ENCODE results near the gene TMEM126A. TPM values are rescaled to one million over a fixed set of nuclear protein-coding genes. Genes with fewer than 3 reads are reported as not detected.

The TMEM126A gene
- total and polyA plus RNA-seq, 4 donors, result 9.3 to 39.1 (median 23.3) TPM

DNA sequence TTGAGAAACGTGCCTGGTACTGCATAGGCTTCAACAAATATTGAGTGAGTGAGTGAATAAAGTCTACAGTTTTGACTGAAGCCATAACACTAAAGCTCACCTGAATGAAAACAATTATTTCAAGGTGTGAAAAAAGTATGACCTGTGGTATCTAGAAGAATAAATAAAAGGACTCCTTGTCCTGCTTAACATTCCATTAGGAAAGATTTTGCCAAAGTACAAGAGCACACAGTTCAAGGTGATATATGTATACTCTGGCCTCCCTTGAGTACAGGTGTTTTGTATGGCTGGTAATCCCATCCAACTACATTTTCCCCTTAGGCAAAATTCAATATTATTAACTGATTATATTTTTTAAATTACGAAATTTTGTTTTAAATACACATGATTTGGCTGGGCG is 18.9 kb downstream of the TMEM126A start:
- Histone ChIP-seq H3K9ac (ENCODE audit: low read depth in 1 of 2, low read length in 2 of 2) (no peak overlapping the region), H3K4me1 (ENCODE audit: control insufficient read depth in 4 of 4, insufficient read depth in 4 of 4, low read length in 3 of 4) (peaks cover 0 to 30% (median 16%) of the 10 kb centered on the region in 4 donors), H3K4me3 (ENCODE audit: low read depth in 1 of 3, low read length in 3 of 3) (no peak overlapping the region), H3K27ac (ENCODE audit: low read depth in 1 of 2, low read length in 2 of 2) (no peak overlapping the region), H3K36me3 (ENCODE audit: control insufficient read depth in 4 of 4, insufficient read depth in 3 of 4, low read depth in 1 of 4, low read length in 3 of 4) (no peaks in the 10 kb centered on the region), H3K27me3 (ENCODE audit: control insufficient read depth in 4 of 4, insufficient read depth in 4 of 4, low read length in 3 of 4) (no peaks in the 10 kb centered on the region), H3K9me3 (ENCODE audit: control insufficient read depth in 4 of 4, low read length in 3 of 4) (no peaks in the 10 kb centered on the region)
- 88% methylated on average over 3 of the region's 3 CpGs for WGBS
- no peak for DNase-seq (ENCODE audit: low spot score)
- TF ChIP-seq SP1 (IDR thresholded peaks at IDR 0.05) (no peak), TAF1 (conservative IDR thresholded peaks at IDR 0.05) (no peak), RXRA (IDR thresholded peaks at IDR 0.05) (no peak), YY1 (IDR thresholded peaks at IDR 0.05) (no peak), HNF4A (conservative IDR thresholded peaks at IDR 0.05) (no peak), EGR1 (IDR thresholded peaks at IDR 0.05; ENCODE audit: low read depth in 2 of 2) (no peak), FOXA1 (IDR thresholded peaks at IDR 0.05) (no peak), FOXA2 (IDR thresholded peaks at IDR 0.05) (no peak), GABPA (IDR thresholded peaks at IDR 0.05 in 1 of 2, conservative IDR thresholded peaks at IDR 0.05 in 1 of 2) (no peak), JUND (IDR thresholded peaks at IDR 0.05) (no peak), HNF4G (IDR thresholded peaks at IDR 0.05) (no peak), RAD21 (IDR thresholded peaks at IDR 0.05) (no peak), NR2F2 (IDR thresholded peaks at IDR 0.05) (no peak)
- TF ChIP-seq, protein P1, sequence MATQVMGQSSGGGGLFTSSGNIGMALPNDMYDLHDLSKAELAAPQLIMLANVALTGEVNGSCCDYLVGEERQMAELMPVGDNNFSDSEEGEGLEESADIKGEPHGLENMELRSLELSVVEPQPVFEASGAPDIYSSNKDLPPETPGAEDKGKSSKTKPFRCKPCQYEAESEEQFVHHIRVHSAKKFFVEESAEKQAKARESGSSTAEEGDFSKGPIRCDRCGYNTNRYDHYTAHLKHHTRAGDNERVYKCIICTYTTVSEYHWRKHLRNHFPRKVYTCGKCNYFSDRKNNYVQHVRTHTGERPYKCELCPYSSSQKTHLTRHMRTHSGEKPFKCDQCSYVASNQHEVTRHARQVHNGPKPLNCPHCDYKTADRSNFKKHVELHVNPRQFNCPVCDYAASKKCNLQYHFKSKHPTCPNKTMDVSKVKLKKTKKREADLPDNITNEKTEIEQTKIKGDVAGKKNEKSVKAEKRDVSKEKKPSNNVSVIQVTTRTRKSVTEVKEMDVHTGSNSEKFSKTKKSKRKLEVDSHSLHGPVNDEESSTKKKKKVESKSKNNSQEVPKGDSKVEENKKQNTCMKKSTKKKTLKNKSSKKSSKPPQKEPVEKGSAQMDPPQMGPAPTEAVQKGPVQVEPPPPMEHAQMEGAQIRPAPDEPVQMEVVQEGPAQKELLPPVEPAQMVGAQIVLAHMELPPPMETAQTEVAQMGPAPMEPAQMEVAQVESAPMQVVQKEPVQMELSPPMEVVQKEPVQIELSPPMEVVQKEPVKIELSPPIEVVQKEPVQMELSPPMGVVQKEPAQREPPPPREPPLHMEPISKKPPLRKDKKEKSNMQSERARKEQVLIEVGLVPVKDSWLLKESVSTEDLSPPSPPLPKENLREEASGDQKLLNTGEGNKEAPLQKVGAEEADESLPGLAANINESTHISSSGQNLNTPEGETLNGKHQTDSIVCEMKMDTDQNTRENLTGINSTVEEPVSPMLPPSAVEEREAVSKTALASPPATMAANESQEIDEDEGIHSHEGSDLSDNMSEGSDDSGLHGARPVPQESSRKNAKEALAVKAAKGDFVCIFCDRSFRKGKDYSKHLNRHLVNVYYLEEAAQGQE (IDR thresholded peaks at IDR 0.05), result no peak
- TF ChIP-seq, protein P2, sequence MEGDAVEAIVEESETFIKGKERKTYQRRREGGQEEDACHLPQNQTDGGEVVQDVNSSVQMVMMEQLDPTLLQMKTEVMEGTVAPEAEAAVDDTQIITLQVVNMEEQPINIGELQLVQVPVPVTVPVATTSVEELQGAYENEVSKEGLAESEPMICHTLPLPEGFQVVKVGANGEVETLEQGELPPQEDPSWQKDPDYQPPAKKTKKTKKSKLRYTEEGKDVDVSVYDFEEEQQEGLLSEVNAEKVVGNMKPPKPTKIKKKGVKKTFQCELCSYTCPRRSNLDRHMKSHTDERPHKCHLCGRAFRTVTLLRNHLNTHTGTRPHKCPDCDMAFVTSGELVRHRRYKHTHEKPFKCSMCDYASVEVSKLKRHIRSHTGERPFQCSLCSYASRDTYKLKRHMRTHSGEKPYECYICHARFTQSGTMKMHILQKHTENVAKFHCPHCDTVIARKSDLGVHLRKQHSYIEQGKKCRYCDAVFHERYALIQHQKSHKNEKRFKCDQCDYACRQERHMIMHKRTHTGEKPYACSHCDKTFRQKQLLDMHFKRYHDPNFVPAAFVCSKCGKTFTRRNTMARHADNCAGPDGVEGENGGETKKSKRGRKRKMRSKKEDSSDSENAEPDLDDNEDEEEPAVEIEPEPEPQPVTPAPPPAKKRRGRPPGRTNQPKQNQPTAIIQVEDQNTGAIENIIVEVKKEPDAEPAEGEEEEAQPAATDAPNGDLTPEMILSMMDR (IDR thresholded peaks at IDR 0.05; ENCODE audit: low read depth, low read length, missing input control), result no peak
- TF ChIP-seq, protein P3, sequence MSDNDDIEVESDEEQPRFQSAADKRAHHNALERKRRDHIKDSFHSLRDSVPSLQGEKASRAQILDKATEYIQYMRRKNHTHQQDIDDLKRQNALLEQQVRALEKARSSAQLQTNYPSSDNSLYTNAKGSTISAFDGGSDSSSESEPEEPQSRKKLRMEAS (IDR thresholded peaks at IDR 0.05), result no peak
- TF ChIP-seq, protein P4, sequence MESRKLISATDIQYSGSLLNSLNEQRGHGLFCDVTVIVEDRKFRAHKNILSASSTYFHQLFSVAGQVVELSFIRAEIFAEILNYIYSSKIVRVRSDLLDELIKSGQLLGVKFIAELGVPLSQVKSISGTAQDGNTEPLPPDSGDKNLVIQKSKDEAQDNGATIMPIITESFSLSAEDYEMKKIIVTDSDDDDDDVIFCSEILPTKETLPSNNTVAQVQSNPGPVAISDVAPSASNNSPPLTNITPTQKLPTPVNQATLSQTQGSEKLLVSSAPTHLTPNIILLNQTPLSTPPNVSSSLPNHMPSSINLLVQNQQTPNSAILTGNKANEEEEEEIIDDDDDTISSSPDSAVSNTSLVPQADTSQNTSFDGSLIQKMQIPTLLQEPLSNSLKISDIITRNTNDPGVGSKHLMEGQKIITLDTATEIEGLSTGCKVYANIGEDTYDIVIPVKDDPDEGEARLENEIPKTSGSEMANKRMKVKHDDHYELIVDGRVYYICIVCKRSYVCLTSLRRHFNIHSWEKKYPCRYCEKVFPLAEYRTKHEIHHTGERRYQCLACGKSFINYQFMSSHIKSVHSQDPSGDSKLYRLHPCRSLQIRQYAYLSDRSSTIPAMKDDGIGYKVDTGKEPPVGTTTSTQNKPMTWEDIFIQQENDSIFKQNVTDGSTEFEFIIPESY (IDR thresholded peaks at IDR 0.05), result no peak
- TF ChIP-seq, protein P5, sequence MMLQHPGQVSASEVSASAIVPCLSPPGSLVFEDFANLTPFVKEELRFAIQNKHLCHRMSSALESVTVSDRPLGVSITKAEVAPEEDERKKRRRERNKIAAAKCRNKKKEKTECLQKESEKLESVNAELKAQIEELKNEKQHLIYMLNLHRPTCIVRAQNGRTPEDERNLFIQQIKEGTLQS (IDR thresholded peaks at IDR 0.05), result no peak

All from liver (tissue), 9 donors.